SW 1271 (cell line): ENCODE measurements around the gene ZFAND2A.
A peak's percentile ranks its signal among the peaks of the same experiment; 100 is the strongest.
"Not testable (repeated sequence)": the region's sequence is repeated elsewhere in the genome, so short reads cannot be mapped to it uniquely, and the experiment has no call there.

ENCODE experiments used
- DNase-seq, 2 experiments: peaks; one replicate each; lab custom pipeline; 2025; lab: John Stamatoyannopoulos, UW

ZFAND2A gene

DNA sequence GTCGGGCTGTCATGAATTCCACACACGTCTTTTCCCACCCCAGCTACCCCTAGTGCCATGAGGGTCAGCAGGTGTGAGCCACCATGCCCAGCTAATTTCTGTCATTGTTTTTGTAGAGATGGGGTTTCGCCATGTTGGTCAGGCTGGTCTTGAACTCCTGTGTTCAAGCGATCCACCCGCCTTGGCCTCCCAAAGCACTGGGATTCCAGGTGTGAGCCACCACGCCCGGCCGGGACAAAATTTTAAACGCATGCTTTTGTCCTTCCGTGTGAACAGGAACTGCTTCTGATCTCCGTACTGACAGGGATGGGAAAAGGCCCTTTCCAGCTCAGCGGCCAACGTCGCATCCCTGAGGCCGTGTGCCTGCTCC, 15.6 kb upstream of the ZFAND2A start:
- no peak for DNase-seq

DNA sequence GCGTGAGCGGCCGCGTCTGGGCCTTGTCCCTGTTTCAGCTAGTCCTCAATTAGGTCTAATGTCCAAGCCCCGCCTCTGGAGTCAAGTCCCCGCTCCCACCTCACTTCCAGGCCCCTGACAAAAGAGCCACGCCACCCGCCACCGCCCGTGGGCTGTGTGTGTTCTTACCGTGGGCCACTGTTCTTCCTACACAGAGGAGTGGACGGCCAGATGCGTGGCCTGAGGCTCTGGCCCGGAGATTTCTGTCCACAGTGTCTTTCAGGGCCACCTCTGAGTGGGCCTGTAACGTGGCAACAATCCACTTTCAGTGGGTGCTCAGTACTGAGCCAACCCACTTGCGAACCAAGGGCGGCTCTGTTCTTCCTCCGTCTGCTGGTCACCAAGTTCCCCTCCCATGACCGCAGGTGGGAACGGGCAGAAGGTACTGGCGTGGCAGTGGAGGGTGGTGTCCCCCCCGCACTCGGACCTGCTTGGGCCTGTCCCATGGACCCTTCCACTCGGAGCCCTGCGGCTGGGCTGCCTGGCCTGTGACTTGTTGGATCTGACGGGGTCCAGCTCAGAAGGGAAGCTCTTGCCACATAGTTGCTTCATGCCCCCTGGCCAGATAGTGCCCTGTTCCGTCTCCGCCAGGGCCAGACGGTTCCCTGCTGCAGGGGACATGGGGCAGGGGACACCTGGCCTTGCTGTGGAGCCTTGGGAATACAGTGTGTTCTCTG, 15.0 kb upstream of the ZFAND2A start:
- no peak for DNase-seq

DNA sequence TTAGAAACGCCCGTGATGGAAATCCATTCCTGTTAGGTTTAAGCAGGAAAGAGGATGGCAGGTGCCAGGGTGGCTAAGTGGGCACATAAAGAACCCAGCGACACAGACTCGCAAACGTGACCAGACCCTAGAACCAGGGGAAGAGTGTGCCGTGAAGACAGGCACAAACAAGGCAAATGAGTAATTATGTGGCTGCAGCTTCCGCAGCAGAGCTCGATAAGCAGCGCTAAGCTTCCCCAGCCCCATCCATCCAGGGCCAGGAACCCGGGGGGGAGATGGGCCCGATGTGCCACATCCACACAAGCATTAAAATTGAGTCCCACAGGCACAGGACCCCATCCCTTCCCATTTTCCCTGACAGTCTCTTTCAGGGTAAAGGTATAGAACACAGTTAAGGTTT, 14.0 kb upstream of the ZFAND2A start:
- no peak for DNase-seq

DNA sequence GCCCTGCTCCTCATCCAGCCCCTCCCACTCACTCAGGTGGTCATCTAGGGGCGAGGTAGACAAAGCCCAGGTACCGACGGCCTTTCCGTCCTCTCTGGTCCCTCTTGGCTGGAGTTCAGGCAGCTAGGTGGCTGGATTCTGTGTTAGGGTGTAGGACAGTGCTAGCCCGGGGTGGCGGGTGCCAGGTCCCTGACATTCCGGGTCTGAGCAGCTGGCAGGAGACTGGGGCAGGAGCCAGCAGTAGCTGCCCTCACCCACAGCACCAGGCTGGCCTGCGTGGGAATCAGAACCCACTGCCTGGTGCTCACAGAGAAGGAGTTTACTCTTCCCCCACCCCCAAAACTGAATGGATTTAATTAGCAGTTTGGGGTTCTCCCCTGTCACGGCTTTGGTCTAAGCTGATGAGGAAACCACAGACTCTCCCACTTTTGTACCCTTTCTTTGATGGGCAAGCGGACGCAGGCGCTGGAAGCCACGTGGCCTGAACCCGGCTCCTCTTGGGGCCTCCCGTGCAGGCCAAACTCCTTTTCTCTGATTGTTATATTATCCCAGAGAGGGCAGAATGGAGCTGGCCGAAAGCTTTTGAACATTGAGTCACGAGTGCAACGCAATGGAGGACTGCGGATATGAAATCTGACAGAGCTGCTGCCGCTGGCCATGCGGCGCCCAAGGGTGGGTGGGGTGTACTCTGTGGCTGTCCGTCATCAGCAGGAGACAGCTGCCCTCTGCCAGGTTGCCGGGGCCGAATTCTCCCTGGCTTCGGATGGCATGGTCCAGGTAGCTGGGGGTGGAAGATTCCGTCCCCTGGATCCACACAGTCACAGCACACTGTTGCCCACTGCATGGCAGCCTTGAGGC, 12.9 kb upstream of the ZFAND2A start:
- no peak for DNase-seq

DNA sequence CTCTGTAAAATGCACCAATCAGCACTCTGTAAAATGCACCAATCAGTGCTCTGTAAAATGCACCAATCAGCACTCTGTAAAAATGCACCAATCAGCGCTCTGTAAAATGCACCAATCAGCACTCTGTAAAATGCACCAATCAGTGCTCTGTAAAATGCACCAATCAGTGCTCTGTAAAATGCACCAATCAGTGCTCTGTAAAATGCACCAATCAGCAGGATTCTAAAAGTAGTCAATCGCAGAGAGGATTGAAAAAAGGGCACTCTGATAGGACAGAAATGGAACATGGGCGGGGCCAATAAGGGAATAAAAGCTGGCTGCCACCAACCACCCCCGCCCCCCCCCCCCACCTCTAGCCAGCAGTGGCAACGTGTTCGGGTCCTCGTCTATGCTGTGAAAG, 11.5 kb upstream of the ZFAND2A start:
- DNase-seq = not testable (repeated sequence)

DNA sequence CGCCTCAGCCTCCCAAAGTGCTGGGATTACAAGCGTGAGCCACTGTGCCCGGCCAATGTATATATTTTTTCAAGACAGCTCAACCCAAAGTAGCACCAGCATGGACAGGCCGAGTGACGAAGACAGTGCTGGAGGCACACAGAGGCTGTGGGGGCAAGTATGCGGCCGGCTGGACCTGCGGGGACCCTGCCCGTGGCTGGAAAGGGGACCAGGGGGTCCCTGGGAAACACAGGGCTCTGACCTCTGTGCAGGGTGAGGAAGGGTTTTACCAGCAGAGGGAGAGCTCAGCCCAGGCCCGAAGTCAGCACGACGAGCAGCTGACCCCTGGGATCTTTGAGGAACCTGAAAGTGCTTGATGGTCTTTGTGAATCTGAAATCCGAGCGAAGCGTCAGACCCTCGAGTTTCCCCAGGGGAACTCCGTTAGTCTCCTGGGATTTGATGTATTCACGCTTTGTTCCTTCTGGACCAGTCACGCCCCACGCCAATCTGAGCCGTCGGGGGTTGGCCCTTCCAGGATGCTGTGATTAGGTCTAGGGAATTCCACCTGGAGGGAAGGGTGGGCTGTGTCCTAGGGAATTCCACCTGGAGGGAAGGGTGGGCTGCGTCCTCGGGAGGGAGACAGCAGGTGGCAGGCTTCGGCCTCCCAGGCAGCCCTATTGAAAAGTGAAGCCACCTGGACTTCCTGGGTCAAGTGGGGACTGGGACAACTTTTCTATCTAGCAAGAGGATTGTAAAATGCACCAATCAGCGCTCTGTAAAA, 10.9 kb upstream of the ZFAND2A start:
- no peak for DNase-seq

DNA sequence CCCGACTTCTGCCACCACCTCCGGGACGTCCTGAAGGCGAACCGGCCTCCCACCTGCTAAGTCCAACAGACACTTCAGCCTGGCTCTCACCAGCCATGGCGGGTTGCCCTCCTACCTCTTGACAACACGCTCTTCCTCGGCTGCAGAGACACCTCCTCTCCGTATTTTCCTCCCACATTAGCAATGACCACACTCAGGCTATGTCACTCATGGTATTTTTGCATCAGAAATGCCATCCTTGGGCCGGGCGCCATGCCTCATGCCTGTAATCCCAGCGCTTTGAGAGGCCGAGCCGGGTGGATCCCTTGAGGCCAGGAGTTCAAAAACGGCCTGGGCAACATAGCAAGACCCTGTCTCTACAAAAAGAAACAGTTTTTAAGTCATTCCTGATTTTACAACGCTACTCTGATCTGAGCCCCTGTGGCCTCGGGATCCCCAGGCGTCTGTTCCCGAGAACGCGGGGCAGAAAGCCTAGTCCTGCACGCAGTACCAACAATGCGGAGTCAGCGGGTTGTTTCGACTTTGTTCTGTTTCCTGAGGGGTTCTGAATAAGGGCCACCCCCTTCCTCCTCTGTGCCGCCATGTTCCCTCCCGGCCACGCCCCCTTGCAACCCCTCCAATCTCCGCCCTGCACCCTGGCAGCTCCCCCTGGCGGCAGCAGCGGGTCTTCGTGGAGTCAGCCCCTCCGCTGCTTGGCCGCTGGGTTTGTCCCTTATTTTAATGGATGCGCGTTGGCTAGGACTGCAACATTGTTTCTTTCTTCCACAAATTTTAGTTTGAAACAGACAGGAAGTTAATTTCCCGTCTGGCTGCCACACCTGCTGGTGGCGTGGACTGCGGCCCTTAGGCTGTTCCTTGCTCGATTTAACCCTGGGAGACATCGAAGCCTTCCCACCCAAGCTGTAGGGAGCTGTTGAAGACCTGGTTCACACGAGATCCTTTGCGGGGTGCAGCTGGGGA, 9.7 kb upstream of the ZFAND2A start:
- DNase-seq = peak in 1 of 2 experiments; percentile 21

DNA sequence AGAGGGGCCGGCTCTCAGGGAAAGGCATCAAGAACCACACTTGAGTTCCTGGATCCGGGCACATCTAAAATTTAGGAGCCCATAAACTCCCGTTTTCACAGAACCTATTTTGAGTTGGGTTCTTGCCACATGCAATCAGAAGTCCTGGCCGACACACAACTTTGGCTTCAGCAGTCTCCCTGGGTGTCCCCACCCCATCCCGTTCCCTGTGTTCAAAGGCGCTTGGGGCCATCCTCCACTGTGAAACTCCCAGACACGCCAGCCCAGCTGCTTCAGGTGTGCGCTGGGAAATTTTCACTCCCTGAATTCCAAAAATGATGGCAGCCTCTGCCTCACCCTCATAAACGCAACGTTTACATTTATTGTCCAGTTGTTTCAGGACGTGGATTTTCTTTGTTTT, 8.4 kb upstream of the ZFAND2A start:
- no peak for DNase-seq

DNA sequence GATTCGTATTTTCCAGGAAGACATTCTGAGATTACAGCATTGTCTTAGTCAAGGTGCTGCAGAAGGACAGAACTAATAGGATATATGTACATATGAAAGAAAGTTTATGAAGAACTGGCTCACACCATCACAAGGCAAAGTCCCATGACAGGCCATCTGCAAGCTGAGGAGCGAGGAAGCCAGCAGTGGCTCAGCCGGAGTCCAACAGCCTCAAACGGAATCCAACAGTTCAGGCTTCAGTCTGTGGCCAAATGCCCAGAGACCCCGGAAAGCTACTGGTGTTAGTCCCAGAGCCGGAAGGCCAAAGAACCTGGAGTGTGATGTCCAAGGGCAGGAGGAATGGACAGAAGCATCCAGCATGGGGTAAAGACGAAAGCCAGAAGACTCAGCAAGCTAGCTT, 4.4 kb upstream of the ZFAND2A start:
- DNase-seq = no peak

DNA sequence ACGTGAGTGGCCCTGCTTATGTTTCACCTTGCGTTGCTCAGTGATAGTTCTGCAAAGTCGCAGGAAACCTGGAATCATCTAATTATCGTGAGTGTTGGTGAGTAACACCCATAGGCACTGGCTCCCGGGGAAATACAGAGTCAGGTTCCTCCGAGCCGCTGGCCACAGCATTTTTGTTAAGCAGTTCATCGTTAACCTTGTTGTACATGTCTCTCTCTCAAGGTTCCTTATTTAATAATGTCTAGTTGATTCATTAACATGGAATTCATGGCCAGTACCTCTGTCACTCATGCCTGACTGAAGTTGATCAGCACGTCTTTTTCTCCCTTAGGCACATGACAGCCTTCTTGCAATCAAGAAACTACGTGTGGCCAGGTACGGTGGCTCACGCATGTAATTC, 3.1 kb upstream of the ZFAND2A start:
- no peak for DNase-seq

DNA sequence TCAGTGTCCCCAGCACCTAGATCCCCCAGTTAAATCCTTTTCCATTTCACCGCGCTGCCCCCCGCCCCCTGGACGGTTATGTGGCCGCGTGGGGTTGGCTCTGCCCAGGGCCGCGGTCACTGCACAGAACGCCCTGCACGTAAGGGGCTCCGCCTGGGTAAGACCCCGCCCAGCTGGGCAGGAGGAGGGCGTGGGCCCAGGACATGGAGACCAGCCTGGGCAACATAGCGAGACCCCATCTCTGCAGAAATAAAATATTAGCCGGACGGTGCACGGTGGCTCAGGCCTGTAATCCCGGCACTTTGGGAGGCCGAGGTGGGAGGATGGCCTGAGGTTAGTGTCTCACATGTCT, 650 bp upstream of the ZFAND2A start:
- DNase-seq = peak; percentile 53 to 64

DNA sequence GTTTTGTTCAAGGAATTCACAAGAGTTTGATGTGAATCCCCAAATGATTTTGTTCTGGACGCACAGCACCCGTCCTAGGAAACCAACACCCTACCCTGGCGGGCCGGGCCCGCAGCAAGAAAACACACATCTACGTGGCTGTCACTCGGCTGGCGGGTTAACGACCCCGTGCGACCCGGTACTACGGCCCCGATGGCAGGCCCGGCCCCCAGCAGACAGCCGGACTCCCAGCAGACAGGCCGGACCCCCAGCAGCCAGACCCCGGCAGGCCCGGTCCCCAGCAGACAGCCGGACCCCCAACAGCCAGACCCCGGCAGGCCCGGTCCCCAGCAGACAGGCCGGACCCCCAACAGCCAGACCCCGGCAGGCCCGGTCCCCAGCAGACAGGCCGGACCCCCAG, 765 bp downstream of the ZFAND2A start:
- DNase-seq = not testable (repeated sequence)

DNA sequence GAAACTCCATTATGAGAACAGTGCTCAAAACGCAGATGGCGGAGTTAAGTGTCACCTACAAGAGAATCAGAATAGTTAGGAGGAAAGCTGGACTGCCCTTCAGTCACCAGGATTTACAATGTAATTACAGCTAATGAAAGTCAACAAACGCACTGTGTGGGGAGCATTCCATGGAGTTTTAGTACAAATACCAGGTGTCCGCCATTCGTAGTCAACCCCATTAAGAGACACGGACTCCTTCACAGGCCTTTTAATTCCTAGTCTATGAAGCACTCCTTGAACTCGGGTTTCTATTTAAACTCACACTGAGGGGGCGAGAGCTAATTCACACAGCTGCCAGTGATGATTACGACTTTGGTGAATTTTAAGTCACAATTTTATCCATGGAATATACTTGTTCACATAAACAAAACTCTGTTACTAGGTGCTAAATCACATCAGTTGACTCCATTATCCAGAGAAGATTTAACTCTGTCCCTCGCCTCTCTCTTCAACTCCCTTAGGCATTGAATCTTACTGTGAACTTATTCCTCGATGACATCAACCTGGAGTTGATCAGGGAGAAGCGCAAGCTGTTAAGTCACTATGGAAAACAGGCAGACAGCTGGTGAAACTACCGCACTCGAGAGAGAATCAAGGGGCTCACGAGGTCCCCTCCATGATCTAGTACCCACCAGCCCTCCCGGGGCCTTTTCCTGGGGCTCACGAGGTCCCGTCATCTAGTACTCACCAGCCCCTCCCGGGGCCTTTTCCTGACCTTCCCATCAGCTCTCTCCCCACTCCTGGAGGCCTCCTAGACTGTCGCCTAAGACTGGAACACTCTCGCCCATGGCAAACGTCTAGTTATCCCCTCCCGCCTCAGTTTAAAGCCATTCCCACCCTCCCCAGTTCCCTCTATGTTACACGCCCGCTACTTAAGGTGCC, 1.5 kb downstream of the ZFAND2A start:
- DNase-seq = no peak

DNA sequence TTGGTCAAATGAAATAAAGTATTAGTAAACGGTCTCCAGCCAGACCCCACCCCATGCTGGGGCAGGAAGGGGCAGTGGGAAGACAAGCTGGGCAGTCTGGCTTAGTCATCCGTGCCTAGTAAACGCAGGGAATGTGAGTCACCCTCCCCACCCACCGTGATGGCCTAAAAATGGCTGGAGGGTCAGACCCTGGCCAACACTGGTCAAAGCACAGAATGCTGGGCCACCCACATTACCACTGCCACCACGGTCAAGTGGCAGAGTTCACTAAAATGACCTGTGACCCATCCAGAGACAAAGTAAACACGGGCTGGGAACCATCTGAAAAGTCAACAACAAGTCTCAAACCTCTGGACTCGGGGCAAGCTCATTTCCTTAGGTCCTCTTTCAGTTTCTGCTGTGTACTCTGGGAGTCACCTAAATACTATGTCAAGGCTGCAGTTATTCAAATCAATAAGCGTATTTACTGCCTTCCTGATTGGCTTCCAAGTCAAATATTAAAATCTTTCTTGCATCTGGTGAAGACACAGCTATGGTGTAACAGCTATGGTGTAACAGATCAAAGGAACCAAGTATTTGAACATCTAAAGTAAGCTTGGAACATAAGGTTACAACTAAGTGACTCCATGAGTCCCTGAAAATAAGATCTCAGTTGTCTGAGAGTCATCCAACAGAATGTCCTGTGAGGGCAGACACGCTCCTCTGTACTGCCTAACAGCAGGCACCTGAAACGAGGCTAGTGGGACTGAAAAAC, 3.0 kb downstream of the ZFAND2A start:
- DNase-seq = peak in 1 of 2 experiments; percentile 51

DNA sequence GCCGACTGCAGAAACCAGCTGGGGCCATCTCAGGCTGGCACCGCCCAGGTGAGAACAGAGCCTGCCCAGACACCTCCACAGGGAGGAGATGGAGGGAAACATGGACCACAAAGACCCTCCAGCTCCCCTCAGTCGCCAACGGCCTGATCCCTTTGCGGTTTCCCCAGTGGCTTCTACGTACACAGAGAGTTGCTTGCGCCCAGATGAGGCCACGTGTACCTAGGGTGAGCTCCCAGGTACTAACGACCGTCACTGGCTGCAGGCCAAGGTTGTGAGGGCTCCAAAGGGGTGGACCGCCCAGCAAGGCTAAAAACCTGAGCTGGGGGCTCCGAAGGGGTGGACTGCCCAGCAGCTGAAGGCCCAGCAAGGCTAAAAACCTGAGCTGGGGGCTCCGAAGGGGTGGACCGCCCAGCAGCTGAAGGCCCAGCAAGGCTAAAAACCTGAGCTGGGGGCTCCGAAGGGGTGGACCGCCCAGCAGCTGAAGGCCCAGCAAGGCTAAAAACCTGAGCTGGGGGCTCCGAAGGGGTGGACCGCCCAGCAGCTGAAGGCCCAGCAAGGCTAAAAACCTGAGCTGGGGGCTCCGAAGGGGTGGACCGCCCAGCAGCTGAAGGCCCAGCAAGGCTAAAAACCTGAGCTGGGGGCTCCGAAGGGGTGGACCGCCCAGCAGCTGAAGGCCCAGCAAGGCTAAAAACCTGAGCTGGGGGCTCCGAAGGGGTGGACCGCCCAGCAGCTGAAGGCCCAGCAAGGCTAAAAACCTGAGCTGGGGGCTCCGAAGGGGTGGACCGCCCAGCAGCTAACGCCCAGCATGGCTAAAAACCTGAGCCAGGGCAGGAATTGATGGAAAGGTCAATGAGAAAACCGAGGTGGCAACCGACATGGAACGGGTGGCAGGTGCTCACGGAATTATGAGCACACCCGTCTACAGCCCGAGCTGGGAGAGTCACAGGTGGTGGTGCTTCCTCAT, 3.9 kb downstream of the ZFAND2A start:
- not testable (repeated sequence) for DNase-seq

DNA sequence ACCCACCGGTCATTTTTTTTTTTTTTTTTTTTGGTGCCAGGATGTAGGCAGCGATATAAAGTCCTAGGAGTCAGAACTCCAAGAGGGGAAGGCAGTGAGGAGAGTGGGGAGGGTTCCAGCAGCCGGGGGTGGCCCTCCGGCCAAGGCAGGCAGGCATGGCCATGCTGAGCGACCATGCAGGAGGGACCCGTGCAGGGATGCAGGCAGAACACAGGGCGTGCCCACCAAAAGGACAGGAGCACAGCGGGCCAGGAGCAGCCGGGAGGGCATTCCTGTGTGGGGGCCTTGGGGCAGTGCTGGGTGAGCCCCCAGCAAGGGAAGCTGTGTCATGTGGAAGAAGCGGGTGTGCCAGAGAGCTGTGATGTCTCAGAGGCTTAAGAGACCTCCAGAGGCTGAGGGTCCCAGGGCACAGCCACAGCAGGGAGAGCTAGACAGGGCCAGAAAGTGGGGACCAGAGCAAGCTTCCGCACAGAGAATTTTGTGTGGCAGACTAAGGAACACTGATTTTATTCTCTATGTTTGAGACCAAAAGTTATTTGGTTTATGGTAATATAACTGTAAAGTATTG, 5.7 kb downstream of the ZFAND2A start:
- no peak for DNase-seq

DNA sequence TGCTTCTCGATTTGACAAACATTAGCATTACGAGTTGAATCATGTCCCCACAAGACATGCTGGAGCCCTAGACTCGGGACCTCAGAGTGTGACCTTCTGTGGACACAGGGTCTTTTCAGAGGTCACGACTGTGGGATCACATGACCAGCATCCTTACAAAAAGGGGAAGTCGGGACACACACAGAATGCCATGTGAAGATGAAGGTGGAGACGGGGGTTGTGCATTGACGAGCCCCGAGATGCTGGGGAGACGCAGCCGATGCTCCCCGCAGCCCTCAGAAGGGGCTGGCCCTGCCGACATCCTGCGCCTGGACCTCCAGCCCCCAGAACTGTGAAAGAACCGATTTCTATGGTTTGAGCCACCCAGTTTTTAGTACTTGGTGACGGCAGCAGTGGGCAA, 7.5 kb downstream of the ZFAND2A start:
- no peak for DNase-seq
